Activated CD8-positive, alpha-beta T cell treated with anti-CD3 and anti-CD28 coated beads, Interleukin-2, amount 10 ng/mL, durations not matched to agents 7 days and 5 days (primary cell): Measurements from ENCODE around the gene KCNMA1. TPM values are rescaled to one million over a fixed set of nuclear protein-coding genes. Genes with fewer than 3 reads are reported as not detected.

ENCODE experiments used
- ATAC-seq: fragments of 150-1000 bp; cut with Tn5 transposase; one replicate; pipeline ENCODE4 v1.10.0; 2021; ENCODE audit warnings: moderate library complexity
- CTCF ChIA-PET: fragments of 350-600 bp; sonication (Branson Sonifier 250); formaldehyde crosslinking; loops from one replicate; lab custom pipeline; 2021; ENCODE audit warnings: antibody characterized with exemption; lab: Charles Lee
- POLR2A ChIA-PET: fragments of 350-600 bp; sonication (Branson Sonifier 250); formaldehyde crosslinking; loops from one replicate; lab custom pipeline; 2021; ENCODE audit warnings: antibody characterized with exemption; lab: Charles Lee
- DNase-seq: peaks from one replicate; pipeline ENCODE4 v3.0.0-alpha.2; 2020
- H3K27ac Mint-ChIP-seq: one replicate; pipeline ENCODE4 v1.8.0; 2021; ENCODE audit warnings: mild to moderate bottlenecking, mixed read lengths
- H3K27me3 Mint-ChIP-seq: one replicate; pipeline ENCODE4 v1.8.0; 2021; ENCODE audit warnings: low read depth, mixed read lengths
- H3K36me3 Mint-ChIP-seq: one replicate; pipeline ENCODE4 v1.8.0; 2021; ENCODE audit warnings: low read depth, mixed read lengths
- H3K4me1 Mint-ChIP-seq: one replicate; pipeline ENCODE4 v1.8.0; 2021; ENCODE audit warnings: low read depth, mixed read lengths
- H3K4me3 Mint-ChIP-seq: one replicate; pipeline ENCODE4 v1.8.0; 2021; ENCODE audit warnings: mild to moderate bottlenecking, mixed read lengths
- H3K9me3 Mint-ChIP-seq: one replicate; pipeline ENCODE4 v1.8.0; 2022; ENCODE audit warnings: mixed read lengths; ENCODE audit not compliant: insufficient read depth
- total RNA-seq, 2 experiments: library from RNA; stranded (reverse); gene quantifications; one replicate each; pipeline ENCODE4 v1.2.3, GENCODE V29; 2021

The KCNMA1 gene
- total RNA-seq, 2 experiments from 2014 or later: 0.16 TPM

GRCh38 chr10:77325233-77325537 is 312.4 kb downstream of the KCNMA1 start:
- ChIA-PET CTCF (no interaction called here), POLR2A (no interaction called here)
- H3K4me1 Mint-ChIP-seq: no peaks in the 10 kb centered on the region
- H3K4me3 Mint-ChIP-seq: no peak overlapping the region
- no peaks in the 10 kb centered on the region for H3K27me3 Mint-ChIP-seq
- ATAC-seq (no peak), DNase-seq (no peak)
- H3K36me3 Mint-ChIP-seq: no peaks in the 10 kb centered on the region
- no peak overlapping the region for H3K27ac Mint-ChIP-seq
- H3K9me3 Mint-ChIP-seq: no peaks in the 10 kb centered on the region

- no peaks in the 10 kb centered on the region for H3K36me3 Mint-ChIP-seq
- ATAC-seq: no peak
Measured at GRCh38 chr10:77321838-77322237, 315.8 kb downstream of the KCNMA1 start.

GRCh38 chr10:77320971-77321471 is 316.6 kb downstream of the KCNMA1 start:
- H3K9me3 Mint-ChIP-seq: no peaks in the 10 kb centered on the region
- ChIA-PET CTCF (no interaction called here), POLR2A (no interaction called here)
- H3K4me3 Mint-ChIP-seq: no peak overlapping the region
- H3K36me3 Mint-ChIP-seq: no peaks in the 10 kb centered on the region
- H3K27ac Mint-ChIP-seq: no peak overlapping the region
- no peak for DNase-seq
- no peaks in the 10 kb centered on the region for H3K27me3 Mint-ChIP-seq
- ATAC-seq: no peak
- H3K4me1 Mint-ChIP-seq: no peaks in the 10 kb centered on the region

More at GRCh38 chr10:77321838-77322237, 315.8 kb downstream of the KCNMA1 start:
- ChIA-PET CTCF (no interaction called here), POLR2A (no interaction called here)
- H3K4me3 Mint-ChIP-seq: no peak overlapping the region
- no peaks in the 10 kb centered on the region for H3K9me3 Mint-ChIP-seq
- H3K4me1 Mint-ChIP-seq: no peaks in the 10 kb centered on the region
- no peak overlapping the region for H3K27ac Mint-ChIP-seq
- DNase-seq: no peak
- no peaks in the 10 kb centered on the region for H3K27me3 Mint-ChIP-seq

GRCh38 chr10:77319557-77319956 is 318.1 kb downstream of the KCNMA1 start:
- no peaks in the 10 kb centered on the region for H3K36me3 Mint-ChIP-seq
- ATAC-seq (no peak), DNase-seq (no peak)
- no peaks in the 10 kb centered on the region for H3K4me1 Mint-ChIP-seq
- CTCF ChIA-PET: no interaction called here
- H3K27ac Mint-ChIP-seq: no peak overlapping the region
- no peaks in the 10 kb centered on the region for H3K9me3 Mint-ChIP-seq
- no peaks in the 10 kb centered on the region for H3K27me3 Mint-ChIP-seq
- POLR2A ChIA-PET: no interaction called here
- no peak overlapping the region for H3K4me3 Mint-ChIP-seq

GRCh38 chr10:77318739-77319138 is 318.9 kb downstream of the KCNMA1 start:
- POLR2A ChIA-PET: no interaction called here
- no peaks in the 10 kb centered on the region for H3K4me1 Mint-ChIP-seq
- CTCF ChIA-PET: no interaction called here
- H3K4me3 Mint-ChIP-seq: no peak overlapping the region
- H3K36me3 Mint-ChIP-seq: no peaks in the 10 kb centered on the region
- H3K27me3 Mint-ChIP-seq: no peaks in the 10 kb centered on the region
- no peaks in the 10 kb centered on the region for H3K9me3 Mint-ChIP-seq
- ATAC-seq (no peak), DNase-seq (no peak)
- no peak overlapping the region for H3K27ac Mint-ChIP-seq

- CTCF ChIA-PET: no interaction called here
- H3K27ac Mint-ChIP-seq: no peak overlapping the region
Measured at GRCh38 chr10:77317221-77317620, 320.4 kb downstream of the KCNMA1 start.

GRCh38 chr10:77315496-77316129 is 322.0 kb downstream of the KCNMA1 start:
- ATAC-seq (no peak), DNase-seq (no peak)
- POLR2A ChIA-PET: no interaction called here
- Mint-ChIP-seq H3K36me3 (no peaks in the 10 kb centered on the region), H3K27me3 (no peaks in the 10 kb centered on the region), H3K4me3 (no peak overlapping the region), H3K9me3 (no peaks in the 10 kb centered on the region), H3K4me1 (no peaks in the 10 kb centered on the region), H3K27ac (no peak overlapping the region)
- CTCF ChIA-PET: no interaction called here

More at GRCh38 chr10:77317221-77317620, 320.4 kb downstream of the KCNMA1 start:
- Mint-ChIP-seq H3K4me3 (no peak overlapping the region), H3K36me3 (no peaks in the 10 kb centered on the region), H3K4me1 (no peaks in the 10 kb centered on the region), H3K9me3 (no peaks in the 10 kb centered on the region), H3K27me3 (no peaks in the 10 kb centered on the region)
- POLR2A ChIA-PET: no interaction called here
- DNase-seq (no peak), ATAC-seq (no peak)

GRCh38 chr10:77313066-77313750 is 324.4 kb downstream of the KCNMA1 start:
- H3K4me1 Mint-ChIP-seq: no peaks in the 10 kb centered on the region
- H3K27me3 Mint-ChIP-seq: no peaks in the 10 kb centered on the region
- no peak for DNase-seq
- ChIA-PET CTCF (no interaction called here), POLR2A (no interaction called here)
- no peak for ATAC-seq
- no peaks in the 10 kb centered on the region for H3K36me3 Mint-ChIP-seq
- no peak overlapping the region for H3K4me3 Mint-ChIP-seq
- H3K9me3 Mint-ChIP-seq: no peaks in the 10 kb centered on the region
- no peak overlapping the region for H3K27ac Mint-ChIP-seq

- ATAC-seq: no peak
- no peaks in the 10 kb centered on the region for H3K36me3 Mint-ChIP-seq
- no peaks in the 10 kb centered on the region for H3K4me1 Mint-ChIP-seq
- ChIA-PET POLR2A (no interaction called here), CTCF (interaction anchor here (0.8 kb wide), 1 partner anchor 306 kb away, joined by 3 read pairs; no protein-coding TSS in a partner anchor)
- no peak overlapping the region for H3K27ac Mint-ChIP-seq
- DNase-seq: no peak
- no peak overlapping the region for H3K4me3 Mint-ChIP-seq
- H3K9me3 Mint-ChIP-seq: no peaks in the 10 kb centered on the region
- no peaks in the 10 kb centered on the region for H3K27me3 Mint-ChIP-seq
Measured at GRCh38 chr10:77311186-77311585, 326.4 kb downstream of the KCNMA1 start.

GRCh38 chr10:77310288-77310840 is 327.2 kb downstream of the KCNMA1 start:
- ChIA-PET POLR2A (no interaction called here), CTCF (no interaction called here)
- Mint-ChIP-seq H3K27me3 (no peaks in the 10 kb centered on the region), H3K4me3 (no peak overlapping the region), H3K9me3 (no peaks in the 10 kb centered on the region), H3K27ac (no peak overlapping the region), H3K4me1 (no peaks in the 10 kb centered on the region), H3K36me3 (no peaks in the 10 kb centered on the region)
- ATAC-seq: no peak
- no peak for DNase-seq

GRCh38 chr10:77309509-77309908 is 328.1 kb downstream of the KCNMA1 start:
- no peaks in the 10 kb centered on the region for H3K27me3 Mint-ChIP-seq
- CTCF ChIA-PET: no interaction called here
- no peaks in the 10 kb centered on the region for H3K9me3 Mint-ChIP-seq
- POLR2A ChIA-PET: no interaction called here
- H3K4me1 Mint-ChIP-seq: no peaks in the 10 kb centered on the region
- H3K27ac Mint-ChIP-seq: no peak overlapping the region
- ATAC-seq: no peak
- no peak overlapping the region for H3K4me3 Mint-ChIP-seq
- DNase-seq: no peak
- no peaks in the 10 kb centered on the region for H3K36me3 Mint-ChIP-seq

GRCh38 chr10:77309092-77309491 is 328.5 kb downstream of the KCNMA1 start:
- no peaks in the 10 kb centered on the region for H3K27me3 Mint-ChIP-seq
- no peaks in the 10 kb centered on the region for H3K36me3 Mint-ChIP-seq
- H3K9me3 Mint-ChIP-seq: no peaks in the 10 kb centered on the region
- no peak overlapping the region for H3K27ac Mint-ChIP-seq
- ChIA-PET CTCF (no interaction called here), POLR2A (no interaction called here)
- DNase-seq (no peak), ATAC-seq (no peak)
- no peaks in the 10 kb centered on the region for H3K4me1 Mint-ChIP-seq
- no peak overlapping the region for H3K4me3 Mint-ChIP-seq
